HepG2 (cell line): ENCODE data around the gene PLEKHD1. TPM values are rescaled to one million over a fixed set of nuclear protein-coding genes. Genes with fewer than 3 reads are reported as not detected.
A peak's percentile ranks its signal among the peaks of the same experiment; 100 is the strongest.

Experiments
- ATAC-seq: fragments of 200-7000 bp; cut with Tn5 transposase; 3 replicates; pipeline ENCODE4 v1.9.1; 2020; ENCODE audit warnings: mild to moderate bottlenecking, moderate library complexity
- BruUV-seq: library from RNA; stranded (reverse); fragments of 400-500 nt; replicated peaks from 2 replicates; lab custom pipeline; 2021; lab: Mats Ljungman, UMichigan
- CTCF ChIA-PET: fragments of 300-600 bp; formaldehyde crosslinking; extraction: SDS; loops from one replicate; lab custom pipeline; 2021; ENCODE audit warnings: low total read pairs, inconsistent platforms, low intra/inter-chr PET ratio; lab: Yijun Ruan, JAX
- POLR2A ChIA-PET: fragments of 350-600 bp; sonication (Branson Sonifier 250); formaldehyde crosslinking; loops from one replicate; lab custom pipeline; 2020; ENCODE audit warnings: antibody characterized with exemption, inconsistent platforms; lab: Yijun Ruan, JAX
- DNase-seq: peaks from one replicate; pipeline ENCODE4 v3.0.0-alpha.2; 2015; ENCODE audit warnings: low spot score
- FAIRE-seq: peaks from 3 replicates; lab custom pipeline; 2011; peaks lifted over from hg19 to GRCh38; lab: Jason Lieb, UNC
- H2AFZ ChIP-seq: one replicate; pipeline ENCODE4 v1.6.1; 2011; ENCODE audit warnings: low read length, inconsistent platforms
- H3K27ac ChIP-seq: fragments of 300-600 bp; 3 replicates; pipeline ENCODE4 v1.8.0; 2011; ENCODE audit warnings: mixed run types, mild to moderate bottlenecking, mixed read lengths, low read length, inconsistent platforms; ENCODE audit not compliant: insufficient read depth; ENCODE audit errors: extremely low read length
- H3K27me3 ChIP-seq, 2 experiments: fragments of 200-600 bp in 1 of 2; 2 replicates in 1 of 2; 3 replicates in 1 of 2; pipeline versions ENCODE4 v1.6.0 to v1.8.0; 2011; ENCODE audit warnings: low read length in 2 of 2, mild to moderate bottlenecking in 2 of 2, moderate library complexity in 2 of 2, inconsistent platforms in 1 of 2; ENCODE audit not compliant: insufficient read depth in 2 of 2, control insufficient read depth in 1 of 2
- H3K36me3 ChIP-seq, 2 experiments: fragments of 200-600 bp in 1 of 2; replicated peaks in 1 of 2; 2 replicates in 1 of 2; 3 replicates in 1 of 2; pipeline versions ENCODE4 v1.5.1 to v1.8.0; 2011; ENCODE audit warnings: low read length in 2 of 2, inconsistent platforms in 1 of 2; ENCODE audit not compliant: insufficient read depth in 2 of 2, control insufficient read depth in 1 of 2
- H3K4me1 ChIP-seq: 2 replicates; pipeline ENCODE4 v1.5.1; 2012; ENCODE audit warnings: low read length, inconsistent platforms; ENCODE audit not compliant: insufficient read depth
- H3K4me2 ChIP-seq: 2 replicates; pipeline ENCODE4 v1.6.0; 2011; ENCODE audit warnings: low read depth, low read length, inconsistent platforms
- H3K4me3 ChIP-seq, 3 experiments: fragments of 200-600 bp in 1 of 3; sonication (generic), shearing (Covaris generic) in 1 of 3; replicated peaks in 1 of 3; 2 replicates each; pipeline ENCODE4 v1.5.1; 2011 to 2016; ENCODE audit warnings: low read length in 3 of 3, inconsistent platforms in 2 of 3, low read depth in 2 of 3, mild to moderate bottlenecking in 2 of 3, control low read depth in 1 of 3, mixed read lengths in 1 of 3; ENCODE audit not compliant: insufficient read depth in 1 of 3
- H3K79me2 ChIP-seq: one replicate; pipeline ENCODE4 v1.6.1; 2011; ENCODE audit warnings: low read length, inconsistent platforms; ENCODE audit not compliant: insufficient read depth
- H3K9ac ChIP-seq: 2 replicates; pipeline ENCODE4 v1.6.0; 2011; ENCODE audit warnings: mild to moderate bottlenecking, low read depth, low read length, inconsistent platforms; ENCODE audit not compliant: insufficient read depth
- H3K9me3 ChIP-seq: 2 replicates; pipeline ENCODE4 v1.5.1; 2012; ENCODE audit warnings: mild to moderate bottlenecking, low read length
- H4K20me1 ChIP-seq: 2 replicates; pipeline ENCODE4 v1.6.0; 2011; ENCODE audit warnings: inconsistent platforms, mild to moderate bottlenecking, low read length, moderate library complexity; ENCODE audit not compliant: insufficient read depth
- CTCF ChIP-seq: sonication (generic); formaldehyde crosslinking; IDR thresholded peaks from 2 replicates; pipeline ENCODE4 v1.5.0; 2020; ENCODE audit warnings: mild to moderate bottlenecking, missing genetic modification reagents, moderate library complexity
- MTA1 ChIP-seq: sonication (generic); formaldehyde crosslinking; IDR thresholded peaks from 2 replicates; pipeline ENCODE4 v1.4.0; 2020; ENCODE audit warnings: missing genetic modification reagents, mild to moderate bottlenecking, borderline replicate concordance
- PATZ1 ChIP-seq: sonication (generic); formaldehyde crosslinking; IDR thresholded peaks from 2 replicates; pipeline ENCODE4 v1.4.0; 2020; ENCODE audit warnings: missing genetic modification reagents
- STAG1 ChIP-seq: sonication (generic); formaldehyde crosslinking; IDR thresholded peaks from 2 replicates; pipeline ENCODE4 v1.4.0; 2020; ENCODE audit warnings: missing genetic modification reagents
- ZBTB25 ChIP-seq: IDR thresholded peaks from 2 replicates; pipeline ENCODE4 v1.6.1; 2018; ENCODE audit warnings: missing genetic modification reagents
- ZNF263 ChIP-seq: sonication (generic); formaldehyde crosslinking; IDR thresholded peaks from 2 replicates; pipeline ENCODE4 v1.4.0; 2020; ENCODE audit warnings: missing genetic modification reagents
- ZNF264 ChIP-seq: sonication (generic); formaldehyde crosslinking; IDR thresholded peaks from 2 replicates; pipeline ENCODE4 v1.4.0; 2020; ENCODE audit warnings: missing genetic modification reagents
- ZNF616 ChIP-seq: sonication (generic); formaldehyde crosslinking; IDR thresholded peaks from 2 replicates; pipeline ENCODE4 v1.5.0; 2020; ENCODE audit warnings: low read depth, mild to moderate bottlenecking, missing genetic modification reagents
- WGBS: methylation state at CpG from one replicate; pipeline ENCODE4 v1.1.6; 2017; ENCODE audit warnings: low lambda C conversion rate; 5-methylcytosine and 5-hydroxymethylcytosine counted together
- in situ Hi-C: cut with HindIII; loops from 2 replicates; pipeline ENCODE4 v1.10.0; 2017; ENCODE audit warnings: low pct_unique_long_range_greater_than_20kb; ENCODE audit not compliant: extremely low pct_ligation_motif_present
- intact Hi-C: fragments of 100-400 bp; cut with micrococcal nuclease; formaldehyde crosslinking; loops from one replicate; pipeline ENCODE4 v1.10.0; 2022; ENCODE audit not compliant: unreplicated experiment
- polyA plus RNA-seq, 8 experiments: library from polyadenylated mRNA; depleted of rRNA in 3 of 8; stranded (reverse) in 7 of 8; unstranded in 1 of 8; fragments of >200 nt; fragmentation: Illumina TruSeq in 4 of 8; extraction: Trizol in 4 of 8; gene quantifications; 2 replicates each; pipeline versions ENCODE4 v1.2.1 to v1.2.3, GENCODE V29; 2011 to 2016; ENCODE audit warnings: low read depth in 4 of 8, missing spikeins in 1 of 8, mixed read lengths in 1 of 8; ENCODE audit not compliant: insufficient read depth in 1 of 8
- total RNA-seq, 5 experiments: library from RNA; depleted of rRNA; stranded (reverse); fragments of >200 nt; fragmentation: Illumina TruSeq; extraction: Trizol; gene quantifications; 2 replicates each; pipeline ENCODE4 v1.2.3, GENCODE V29; 2016; ENCODE audit warnings: low read depth in 1 of 5
- TF ChIP-seq, protein P1 (sequence below): sonication (generic); formaldehyde crosslinking; conservative IDR thresholded peaks from 2 replicates; pipeline ENCODE4 v1.4.0; 2020; ENCODE audit warnings: missing genetic modification reagents

The PLEKHD1 gene
- total and polyA plus RNA-seq, 2 of the 13 experiments (the other 11 are each of a cell fraction or from before 2014, with no cell fraction given) = 0.01 TPM; not detected in 1

- POLR2A ChIA-PET = no interaction called here
- Histone ChIP-seq H3K9me3 (no peaks in the 10 kb centered on the region), H2AFZ (no peak overlapping the region), H3K36me3 (no peaks in the 10 kb centered on the region), H3K27me3 (peaks cover 3 to 21% of the 10 kb centered on the region in 2 experiments; a peak in 4 of 5 replicates), H4K20me1 (no peaks in the 10 kb centered on the region), H3K9ac (no peak overlapping the region), H3K79me2 (no peaks in the 10 kb centered on the region), H3K4me2 (no peak overlapping the region), H3K4me1 (no peaks in the 10 kb centered on the region), H3K4me3 (no peak overlapping the region), H3K27ac (no peak overlapping the region)
- CTCF ChIA-PET = interaction anchor here (1.8 kb wide), 1 partner anchor 27 kb away, joined by 5 read pairs; the partner anchor contains the start of gene CCDC177
- ATAC-seq = peak; percentile 69
- DNase-seq = no peak
- intact Hi-C loops = loop anchor here (2.0 kb wide), 1 partner anchor 27 kb away; the partner anchor contains the start of gene CCDC177
- TF ChIP-seq ZNF616 (CRISPR knock-in tag) = no peak
- TF ChIP-seq STAG1 = peak; percentile 52
- 0 out of 2 replicates have a peak, but pooled peaks have one; percentile 27 for TF ChIP-seq MTA1 (CRISPR knock-in tag)
- no peak for TF ChIP-seq ZBTB25
- peak; percentile 49 for TF ChIP-seq PATZ1 (CRISPR knock-in tag)
- TF ChIP-seq, protein P1, sequence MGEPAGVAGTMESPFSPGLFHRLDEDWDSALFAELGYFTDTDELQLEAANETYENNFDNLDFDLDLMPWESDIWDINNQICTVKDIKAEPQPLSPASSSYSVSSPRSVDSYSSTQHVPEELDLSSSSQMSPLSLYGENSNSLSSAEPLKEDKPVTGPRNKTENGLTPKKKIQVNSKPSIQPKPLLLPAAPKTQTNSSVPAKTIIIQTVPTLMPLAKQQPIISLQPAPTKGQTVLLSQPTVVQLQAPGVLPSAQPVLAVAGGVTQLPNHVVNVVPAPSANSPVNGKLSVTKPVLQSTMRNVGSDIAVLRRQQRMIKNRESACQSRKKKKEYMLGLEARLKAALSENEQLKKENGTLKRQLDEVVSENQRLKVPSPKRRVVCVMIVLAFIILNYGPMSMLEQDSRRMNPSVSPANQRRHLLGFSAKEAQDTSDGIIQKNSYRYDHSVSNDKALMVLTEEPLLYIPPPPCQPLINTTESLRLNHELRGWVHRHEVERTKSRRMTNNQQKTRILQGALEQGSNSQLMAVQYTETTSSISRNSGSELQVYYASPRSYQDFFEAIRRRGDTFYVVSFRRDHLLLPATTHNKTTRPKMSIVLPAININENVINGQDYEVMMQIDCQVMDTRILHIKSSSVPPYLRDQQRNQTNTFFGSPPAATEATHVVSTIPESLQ (CRISPR knock-in tag) = no peak
- TF ChIP-seq ZNF263 (CRISPR knock-in tag) = peak; percentile 99
- TF ChIP-seq CTCF = peak; percentile 54
- TF ChIP-seq ZNF264 (CRISPR knock-in tag) = no peak
- no peak for FAIRE-seq
- no TSS peak for BruUV-seq
- in situ Hi-C loops = no loop called here
- 45% methylated on average over 20 of the region's 46 CpGs for WGBS
These were observed 63.3 kb downstream of the PLEKHD1 start for GRCh38 chr14:69547701-69548348.
